Subcutaneous abdominal adipose tissue (tissue), 5 donors: Measurements from ENCODE around the gene HOXC11.

Source experiments
- H3K27ac ChIP-seq: one replicate; pipeline ENCODE4 v1.7.0; 2013; ENCODE audit warnings: low read depth, mild to moderate bottlenecking, inconsistent platforms, low read length, moderate library complexity
- H3K27me3 ChIP-seq, 5 donors: one replicate each; pipeline ENCODE4 v1.7.0; 2013; ENCODE audit warnings: low read length in 5 of 5, inconsistent platforms in 1 of 5; ENCODE audit not compliant: control insufficient read depth in 5 of 5, insufficient read depth in 4 of 5
- H3K36me3 ChIP-seq, 5 donors: one replicate each; pipeline ENCODE4 v1.7.0; 2013; ENCODE audit warnings: low read length in 5 of 5; ENCODE audit not compliant: control insufficient read depth in 5 of 5, insufficient read depth in 5 of 5
- H3K4me1 ChIP-seq, 5 donors: one replicate each; pipeline ENCODE4 v1.7.0; 2013; ENCODE audit warnings: low read length in 5 of 5, mild to moderate bottlenecking in 3 of 5, moderate library complexity in 1 of 5; ENCODE audit not compliant: control insufficient read depth in 5 of 5, insufficient read depth in 5 of 5
- H3K4me3 ChIP-seq, 5 donors: one replicate each; pipeline ENCODE4 v1.7.0; 2013; ENCODE audit warnings: low read length in 5 of 5, low read depth in 1 of 5
- H3K9ac ChIP-seq, 5 donors: one replicate each; pipeline ENCODE4 v1.7.0; 2013; ENCODE audit warnings: low read length in 5 of 5, mild to moderate bottlenecking in 4 of 5, moderate library complexity in 3 of 5
- H3K9me3 ChIP-seq, 5 donors: one replicate each; pipeline ENCODE4 v1.7.0; 2013; ENCODE audit warnings: low read length in 5 of 5; ENCODE audit not compliant: control insufficient read depth in 5 of 5
- donor health status: healthy.
- donor health status: healthy.
- donor health status: healthy.
- donor health status: healthy.
- donor health status: healthy.

The HOXC11 gene

GRCh38 chr12:53951577-53952334, 21.2 kb upstream of the HOXC11 start:
- Histone ChIP-seq H3K27me3 (peaks cover 72 to 89% (median 80%) of the 10 kb centered on the region in 5 donors), H3K27ac (no peak overlapping the region), H3K4me3 (no peak overlapping the region), H3K9me3 (no peaks in the 10 kb centered on the region), H3K4me1 (peaks cover 0 to 32% (median 18%) of the 10 kb centered on the region in 5 donors), H3K9ac (no peak overlapping the region), H3K36me3 (no peaks in the 10 kb centered on the region)

- no peak overlapping the region for H3K27ac ChIP-seq
- H3K4me1 ChIP-seq = peaks cover 0 to 32% (median 18%) of the 10 kb centered on the region in 5 donors
- no peak overlapping the region for H3K9ac ChIP-seq
- H3K4me3 ChIP-seq = no peak overlapping the region
- no peaks in the 10 kb centered on the region for H3K9me3 ChIP-seq
- peaks cover 77 to 91% (median 82%) of the 10 kb centered on the region in 5 donors for H3K27me3 ChIP-seq
- H3K36me3 ChIP-seq = no peaks in the 10 kb centered on the region
Measured at GRCh38 chr12:53952335-53952694, 20.6 kb upstream of the HOXC11 start.

- Histone ChIP-seq H3K9ac (no peak overlapping the region), H3K27ac (no peak overlapping the region), H3K27me3 (peaks cover 80 to 91% (median 84%) of the 10 kb centered on the region in 5 donors), H3K9me3 (no peaks in the 10 kb centered on the region), H3K36me3 (no peaks in the 10 kb centered on the region), H3K4me1 (peaks cover 0 to 32% (median 18%) of the 10 kb centered on the region in 5 donors), H3K4me3 (no peak overlapping the region)
Measured at GRCh38 chr12:53952871-53953734, 19.8 kb upstream of the HOXC11 start.

DNA sequence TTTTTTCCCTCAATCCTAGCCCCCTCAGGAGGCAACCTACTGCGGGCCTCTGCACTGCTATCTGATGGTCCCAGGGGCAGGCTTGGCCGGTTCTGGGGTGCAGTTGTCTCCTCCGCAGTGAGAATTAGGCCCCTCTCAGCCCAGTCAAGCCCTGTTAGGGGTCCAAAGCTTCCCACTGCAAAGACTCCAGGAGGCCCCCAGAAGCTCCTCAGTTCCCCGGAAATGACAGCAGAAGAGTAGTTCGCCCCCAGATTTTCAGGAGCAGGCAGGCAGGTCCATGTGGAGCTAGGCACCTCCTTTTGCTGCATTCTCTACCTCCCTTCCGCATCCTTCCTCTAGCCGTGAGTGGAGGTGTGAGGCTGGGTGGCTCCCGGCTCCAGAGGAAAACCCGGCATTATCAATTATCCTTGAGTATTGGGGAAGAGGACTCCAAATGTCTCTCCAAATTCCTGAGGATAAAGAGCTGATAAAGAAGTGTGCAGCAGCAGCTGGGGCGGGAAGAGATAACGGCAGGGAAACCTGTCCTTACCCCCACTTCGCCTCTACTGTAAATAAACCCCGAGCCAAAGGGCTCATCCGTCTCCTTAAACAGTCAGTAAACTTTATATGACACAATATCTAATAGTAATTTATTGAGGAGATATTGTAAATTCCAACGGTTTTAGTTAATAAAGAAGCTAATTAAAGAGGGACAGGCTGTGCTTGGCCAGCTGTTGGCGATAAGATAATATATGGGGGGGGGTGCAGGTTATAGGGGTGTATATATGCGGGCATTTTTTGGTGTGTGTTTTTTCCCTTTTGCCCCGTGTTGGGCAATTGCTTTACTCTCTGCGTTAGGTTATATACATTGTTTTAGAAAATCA, 18.9 kb upstream of the HOXC11 start:
- Histone ChIP-seq H3K27ac (no peak overlapping the region), H3K27me3 (peaks cover 84 to 94% (median 88%) of the 10 kb centered on the region in 5 donors), H3K9me3 (no peaks in the 10 kb centered on the region), H3K36me3 (no peaks in the 10 kb centered on the region), H3K9ac (no peak overlapping the region), H3K4me1 (peaks cover 0 to 32% (median 18%) of the 10 kb centered on the region in 5 donors), H3K4me3 (no peak overlapping the region)

- no peak within 1 kb of the TSS for H3K27ac ChIP-seq
- no peak within 1 kb of the TSS for H3K9ac ChIP-seq
- H3K27me3 ChIP-seq = peaks cover 84 to 94% (median 89%) of the 10 kb centered on the region in 5 donors
- no peak within 1 kb of the TSS for H3K4me3 ChIP-seq
- no peaks in the 10 kb centered on the region for H3K9me3 ChIP-seq
- H3K36me3 ChIP-seq = no peaks in the 10 kb centered on the region
- peaks cover 0 to 32% (median 18%) of the 10 kb centered on the region in 5 donors for H3K4me1 ChIP-seq
Measured at GRCh38 chr12:53954694-53955035, 18.3 kb upstream of the HOXC11 start, which contains the start of gene HOXC12. Gene HOXC12, plus strand, starts transcription at chr12:53954903. Its CDS starts 27 bp downstream, at chr12:53954930.

- Histone ChIP-seq H3K9me3 (no peaks in the 10 kb centered on the region), H3K27ac (no peak overlapping the region), H3K27me3 (peaks cover 84 to 95% (median 89%) of the 10 kb centered on the region in 5 donors), H3K4me3 (no peak overlapping the region), H3K4me1 (peaks cover 0 to 32% (median 18%) of the 10 kb centered on the region in 5 donors), H3K36me3 (no peaks in the 10 kb centered on the region), H3K9ac (no peak overlapping the region)
Measured at GRCh38 chr12:53955036-53955775, 17.7 kb upstream of the HOXC11 start.

DNA sequence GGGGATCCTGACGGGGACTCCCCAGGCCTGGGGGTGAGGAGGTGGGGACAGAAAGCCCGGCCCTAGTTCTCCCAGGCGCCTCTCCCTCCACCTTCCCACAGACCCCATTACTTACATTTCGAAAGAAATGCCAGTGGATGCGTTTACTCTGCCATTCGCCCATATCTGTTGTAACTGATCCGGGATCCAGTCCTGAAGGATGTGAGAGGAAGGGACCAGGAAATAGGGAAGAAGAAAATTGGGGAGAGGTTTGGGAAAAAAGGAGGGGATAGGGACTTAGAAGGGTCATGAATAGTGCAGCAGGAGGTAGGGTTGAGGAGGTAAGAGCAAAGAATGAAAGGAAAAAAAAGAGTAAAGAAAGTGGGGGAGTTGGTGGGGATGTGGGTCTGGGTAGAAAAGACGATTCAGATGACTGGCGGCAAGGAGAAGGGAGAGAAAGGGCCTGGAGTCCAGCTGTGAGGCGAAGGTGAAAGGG, 17.1 kb upstream of the HOXC11 start:
- H3K9ac ChIP-seq = no peak overlapping the region
- no peak overlapping the region for H3K4me3 ChIP-seq
- peaks cover 83 to 95% (median 89%) of the 10 kb centered on the region in 5 donors for H3K27me3 ChIP-seq
- H3K9me3 ChIP-seq = peaks cover 0 to 2% (median 0%) of the 10 kb centered on the region in 5 donors
- no peaks in the 10 kb centered on the region for H3K36me3 ChIP-seq
- H3K4me1 ChIP-seq = peaks cover 0 to 33% (median 19%) of the 10 kb centered on the region in 5 donors
- no peak overlapping the region for H3K27ac ChIP-seq

DNA sequence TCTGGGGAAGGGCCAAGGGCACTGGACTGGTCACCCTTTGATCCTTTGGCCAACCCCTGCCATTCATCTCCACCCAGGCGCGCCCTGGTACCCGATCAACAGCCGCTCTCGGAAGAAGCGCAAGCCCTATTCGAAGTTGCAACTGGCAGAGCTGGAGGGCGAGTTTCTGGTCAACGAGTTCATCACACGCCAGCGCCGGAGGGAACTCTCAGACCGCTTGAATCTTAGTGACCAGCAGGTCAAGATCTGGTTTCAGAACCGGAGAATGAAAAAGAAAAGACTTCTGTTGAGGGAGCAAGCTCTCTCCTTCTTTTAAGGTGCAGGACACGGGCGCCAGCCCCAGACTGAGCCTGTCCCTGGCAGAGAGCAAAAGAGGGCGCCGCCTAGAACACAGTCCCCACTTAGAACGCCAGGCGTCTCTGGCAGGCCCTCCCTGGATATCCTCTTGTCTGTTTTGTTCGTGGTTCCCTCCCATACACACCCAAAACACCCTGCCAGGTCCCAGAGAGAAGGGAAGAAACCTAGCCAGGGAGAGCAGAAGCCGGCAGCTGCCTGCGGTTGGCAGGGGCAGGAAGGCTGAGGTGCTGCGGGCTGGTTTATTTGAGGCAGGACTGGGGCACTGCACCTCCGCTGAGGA, 16.6 kb upstream of the HOXC11 start:
- H3K4me3 ChIP-seq = no peak overlapping the region
- H3K27ac ChIP-seq = no peak overlapping the region
- H3K9me3 ChIP-seq = peaks cover 0 to 2% (median 0%) of the 10 kb centered on the region in 5 donors
- peaks cover 83 to 95% (median 89%) of the 10 kb centered on the region in 5 donors for H3K27me3 ChIP-seq
- no peak overlapping the region for H3K9ac ChIP-seq
- no peaks in the 10 kb centered on the region for H3K36me3 ChIP-seq
- peaks cover 0 to 39% (median 24%) of the 10 kb centered on the region in 5 donors for H3K4me1 ChIP-seq
